OCI-LY1 (cell line): ENCODE data around the gene ESR1.

Experiments
- EZH2 ChIP-seq: fragments of 200-600 bp; sonication (generic), shearing (Covaris generic); IDR thresholded peaks from 2 replicates; pipeline ENCODE4 v1.8.0; 2017; ENCODE audit warnings: borderline replicate concordance, mixed run types, mild to moderate bottlenecking, antibody characterized with exemption, low read length, moderate library complexity, mixed read lengths
- TF ChIP-seq, protein P1 (sequence below): fragments of 200-600 bp; sonication (generic), shearing (Covaris generic); IDR thresholded peaks from 2 replicates; pipeline ENCODE4 v1.5.1; 2017; ENCODE audit warnings: mild to moderate bottlenecking, antibody characterized with exemption, low read length, moderate library complexity, mixed read lengths

DNA sequence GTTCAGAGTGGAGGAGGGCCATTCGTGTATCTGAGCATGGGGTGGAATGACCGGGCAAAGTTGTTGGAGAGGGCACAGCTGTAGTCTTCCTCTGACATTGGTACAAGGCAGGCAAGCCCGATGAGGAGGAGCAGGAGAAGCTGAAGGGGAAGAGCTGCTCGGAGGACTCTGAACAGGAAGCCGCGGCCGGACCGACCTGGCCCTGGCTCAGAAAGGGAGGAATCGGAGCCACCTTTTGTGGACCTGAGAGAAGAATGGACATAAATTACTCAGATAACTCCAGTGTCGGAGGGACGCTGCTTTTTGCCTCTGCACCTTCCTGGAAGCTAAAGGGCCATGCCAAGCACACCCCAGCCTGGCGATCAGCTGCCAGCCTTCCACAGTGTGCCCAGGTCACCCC is 315.0 kb downstream of the ESR1 start:
- TF ChIP-seq, protein P1, sequence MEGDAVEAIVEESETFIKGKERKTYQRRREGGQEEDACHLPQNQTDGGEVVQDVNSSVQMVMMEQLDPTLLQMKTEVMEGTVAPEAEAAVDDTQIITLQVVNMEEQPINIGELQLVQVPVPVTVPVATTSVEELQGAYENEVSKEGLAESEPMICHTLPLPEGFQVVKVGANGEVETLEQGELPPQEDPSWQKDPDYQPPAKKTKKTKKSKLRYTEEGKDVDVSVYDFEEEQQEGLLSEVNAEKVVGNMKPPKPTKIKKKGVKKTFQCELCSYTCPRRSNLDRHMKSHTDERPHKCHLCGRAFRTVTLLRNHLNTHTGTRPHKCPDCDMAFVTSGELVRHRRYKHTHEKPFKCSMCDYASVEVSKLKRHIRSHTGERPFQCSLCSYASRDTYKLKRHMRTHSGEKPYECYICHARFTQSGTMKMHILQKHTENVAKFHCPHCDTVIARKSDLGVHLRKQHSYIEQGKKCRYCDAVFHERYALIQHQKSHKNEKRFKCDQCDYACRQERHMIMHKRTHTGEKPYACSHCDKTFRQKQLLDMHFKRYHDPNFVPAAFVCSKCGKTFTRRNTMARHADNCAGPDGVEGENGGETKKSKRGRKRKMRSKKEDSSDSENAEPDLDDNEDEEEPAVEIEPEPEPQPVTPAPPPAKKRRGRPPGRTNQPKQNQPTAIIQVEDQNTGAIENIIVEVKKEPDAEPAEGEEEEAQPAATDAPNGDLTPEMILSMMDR: no peak
- no peak for TF ChIP-seq EZH2
